NCI-H128 (cell line): ENCODE data around the gene LGI4.

Experiments used
- DNase-seq: peaks from one replicate; lab custom pipeline; 2025; ENCODE audit not compliant: unreplicated experiment; lab: John Stamatoyannopoulos, UW

Gene LGI4

DNA sequence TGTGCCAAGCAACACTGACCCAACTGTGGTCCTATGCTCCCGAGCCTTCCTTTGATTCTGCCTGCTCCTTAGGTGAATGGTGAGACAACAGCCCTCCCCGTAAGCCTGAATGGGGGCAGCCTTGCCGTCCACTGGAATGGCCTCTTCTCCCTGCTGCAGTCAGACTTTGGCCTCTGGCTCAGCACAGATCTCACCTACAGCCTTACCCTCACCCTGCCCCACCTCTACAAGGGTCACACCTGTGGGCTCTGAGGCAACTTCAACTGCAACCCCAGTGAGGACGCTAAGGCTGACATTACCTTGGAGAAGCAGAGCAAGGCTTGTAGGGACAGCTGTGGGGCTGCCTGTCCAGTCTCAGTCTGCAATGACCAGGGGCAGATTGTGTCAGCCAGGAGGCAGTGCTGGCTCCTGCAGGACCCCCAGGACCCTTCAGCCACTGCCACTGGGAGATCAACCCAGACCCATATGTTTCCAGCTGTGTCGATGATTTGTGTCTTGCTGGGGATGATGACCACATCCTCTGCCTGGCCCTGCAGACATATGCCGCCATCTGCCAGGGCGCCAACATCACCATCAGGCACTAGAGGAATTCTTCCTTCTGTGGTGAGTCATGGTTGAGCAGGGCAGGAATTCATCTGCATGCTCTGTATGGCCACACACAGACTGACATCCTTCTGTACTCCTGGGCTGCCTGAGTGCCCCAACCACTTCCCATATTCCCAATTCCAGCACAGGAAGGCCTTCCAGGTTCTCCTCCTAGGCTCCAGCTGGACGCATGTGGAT lies 46.5 kb downstream of the LGI4 start:
- no peak for DNase-seq

DNA sequence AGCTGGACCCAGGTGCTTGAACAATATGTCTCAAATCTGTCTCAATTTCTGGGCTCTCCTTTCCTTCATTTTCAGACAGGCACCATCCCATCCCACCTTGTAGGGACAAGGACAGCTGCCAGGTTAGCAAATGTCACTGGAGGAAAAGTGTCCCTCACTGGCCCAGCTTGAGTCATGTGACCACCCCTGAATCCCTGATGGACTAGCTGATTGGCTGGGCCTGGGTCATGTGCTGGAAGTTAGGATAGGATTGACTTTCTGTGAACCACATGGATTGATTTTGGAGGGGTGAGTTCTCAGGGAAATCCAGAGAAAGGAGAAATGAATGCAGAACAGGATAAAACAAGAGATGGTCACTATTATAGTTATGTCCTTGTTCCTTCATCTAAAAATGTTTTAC lies 47.5 kb downstream of the LGI4 start:
- DNase-seq = no peak

DNA sequence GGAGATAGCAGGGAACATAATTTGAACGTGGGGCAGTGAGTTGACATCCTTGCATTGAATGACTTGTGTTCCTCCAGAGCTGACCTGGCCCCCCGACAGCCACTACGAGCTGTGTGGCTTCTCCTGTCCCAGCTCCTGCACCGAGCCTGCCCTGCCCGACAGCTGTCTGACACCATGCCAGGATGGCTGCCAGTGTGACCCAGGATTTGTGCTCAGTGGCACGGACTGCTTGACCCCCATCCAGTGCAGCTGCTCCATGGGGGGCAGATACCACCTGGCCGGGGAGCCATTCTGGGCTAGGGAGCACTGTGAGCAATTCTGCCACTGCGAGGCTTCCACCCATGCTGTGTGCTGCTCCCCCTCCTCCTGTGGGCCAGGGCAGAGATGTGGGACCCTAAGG lies 48.4 kb downstream of the LGI4 start:
- no peak for DNase-seq

DNA sequence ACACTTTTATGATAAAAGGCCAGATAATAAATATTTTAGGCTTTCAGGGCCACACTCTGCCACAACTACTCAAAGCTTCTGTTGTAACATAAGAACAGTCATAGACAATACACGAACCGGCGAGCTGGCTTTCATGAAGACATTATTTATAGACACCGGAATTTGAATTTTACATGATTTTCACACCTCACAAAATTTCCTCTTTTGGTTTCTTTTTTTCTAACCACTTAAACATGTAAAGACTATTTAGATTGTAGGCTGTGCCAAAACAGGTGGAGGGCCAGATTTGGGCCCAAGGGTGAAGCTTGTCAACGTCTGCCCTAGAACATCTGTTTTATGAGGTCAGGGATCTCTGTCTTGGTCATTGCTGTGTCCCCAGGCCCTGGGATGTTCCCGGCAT lies 48.9 kb downstream of the LGI4 start:
- DNase-seq = no peak

DNA sequence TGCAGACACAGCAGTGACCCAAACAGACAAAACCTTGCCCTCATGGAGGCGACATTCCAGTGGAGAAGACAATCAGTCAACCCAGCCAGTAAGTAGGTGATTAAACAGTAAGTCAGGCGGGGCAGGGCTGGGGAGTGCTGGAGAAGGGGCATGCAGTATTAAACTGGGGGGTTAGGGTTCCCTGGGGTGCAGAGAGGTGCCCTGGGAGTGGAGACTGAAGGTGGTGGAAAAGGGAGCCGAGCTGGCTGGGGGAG lies 50.4 kb downstream of the LGI4 start:
- no peak for DNase-seq

DNA sequence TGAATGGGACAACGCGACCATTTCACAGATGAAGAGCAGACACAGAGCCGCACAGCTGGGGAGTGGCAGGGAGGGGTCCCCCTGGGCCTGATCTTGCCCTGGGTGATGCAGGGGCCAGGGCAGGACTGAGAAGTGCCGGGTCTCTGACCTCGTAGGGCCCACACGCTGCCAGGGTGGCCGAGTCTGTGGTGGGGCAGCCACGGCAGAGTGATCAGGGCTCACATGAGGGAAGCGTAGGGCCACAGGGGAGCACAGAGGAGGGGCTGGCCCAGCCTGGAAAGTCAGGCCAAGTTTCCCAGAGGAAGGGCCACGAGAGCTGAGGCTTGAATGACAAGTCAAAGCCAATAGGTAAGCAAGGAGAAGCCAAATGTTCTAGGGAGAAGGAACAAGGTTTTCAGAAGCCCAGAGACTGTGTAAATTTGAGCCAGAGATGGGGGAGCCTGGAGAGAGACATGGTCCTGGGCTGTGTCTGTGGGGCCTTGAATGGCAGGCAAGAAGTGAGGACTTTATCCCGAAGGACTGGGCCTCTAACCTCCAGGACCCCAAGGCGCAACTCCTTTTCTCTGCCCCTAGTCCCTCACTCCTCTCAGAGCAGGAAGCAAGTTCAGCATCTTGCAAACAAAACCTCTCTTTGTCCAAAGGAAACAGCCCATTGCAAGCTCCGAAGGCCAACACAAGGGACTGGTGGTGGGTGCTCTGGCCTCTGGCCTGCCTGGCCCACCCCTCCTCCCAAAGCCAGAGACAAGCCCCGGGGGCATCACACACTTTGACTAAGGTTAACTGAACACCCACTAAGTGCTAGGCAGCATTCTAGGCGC lies 51.0 kb downstream of the LGI4 start:
- DNase-seq = no peak

DNA sequence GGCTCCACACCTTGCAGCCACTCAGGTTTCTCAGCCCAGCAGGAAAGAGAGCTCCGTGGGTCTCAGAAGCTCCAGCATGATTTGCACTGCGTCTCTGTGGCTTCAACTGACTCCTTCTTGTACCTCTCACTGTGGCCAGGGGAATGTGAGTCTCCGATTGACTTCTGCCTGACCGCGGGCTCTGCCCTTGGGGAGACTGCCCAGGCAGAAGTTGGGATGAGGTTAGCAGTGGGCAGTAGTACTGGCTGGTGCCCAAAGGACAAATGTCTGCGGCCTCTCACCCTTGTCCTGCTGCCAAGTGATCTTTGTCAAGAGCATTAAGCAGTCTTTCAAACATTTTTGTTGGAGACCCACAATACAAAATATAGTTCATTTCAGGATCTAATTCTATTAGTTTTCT lies 53.7 kb downstream of the LGI4 start:
- no peak for DNase-seq

DNA sequence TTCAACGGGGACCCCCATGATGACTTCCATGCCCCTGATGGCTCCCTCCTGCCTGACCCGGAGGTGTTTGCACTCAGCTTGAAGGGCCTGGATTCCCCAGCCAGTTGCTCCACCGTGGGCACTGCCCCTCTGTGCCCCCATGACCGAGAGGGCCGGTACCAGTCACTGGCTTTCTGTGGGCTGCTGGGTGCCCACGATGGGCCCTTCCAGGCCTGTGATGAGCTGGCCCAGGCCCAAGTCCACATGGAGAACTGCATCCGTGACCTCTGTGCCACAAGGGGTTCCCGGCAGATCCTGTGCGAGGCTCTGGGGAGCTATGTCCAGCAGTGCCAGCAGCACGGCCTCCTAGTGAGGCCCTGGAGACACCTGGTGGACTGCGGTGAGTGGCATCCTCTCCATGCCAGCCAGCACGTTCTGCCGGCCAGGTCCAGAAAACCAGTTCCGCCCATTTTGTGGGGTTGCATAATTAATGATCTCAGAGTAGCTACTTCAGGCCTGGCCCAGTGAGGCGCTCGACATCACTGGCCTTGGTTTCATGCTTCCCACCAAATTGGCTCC lies 54.2 kb downstream of the LGI4 start:
- no peak for DNase-seq

DNA sequence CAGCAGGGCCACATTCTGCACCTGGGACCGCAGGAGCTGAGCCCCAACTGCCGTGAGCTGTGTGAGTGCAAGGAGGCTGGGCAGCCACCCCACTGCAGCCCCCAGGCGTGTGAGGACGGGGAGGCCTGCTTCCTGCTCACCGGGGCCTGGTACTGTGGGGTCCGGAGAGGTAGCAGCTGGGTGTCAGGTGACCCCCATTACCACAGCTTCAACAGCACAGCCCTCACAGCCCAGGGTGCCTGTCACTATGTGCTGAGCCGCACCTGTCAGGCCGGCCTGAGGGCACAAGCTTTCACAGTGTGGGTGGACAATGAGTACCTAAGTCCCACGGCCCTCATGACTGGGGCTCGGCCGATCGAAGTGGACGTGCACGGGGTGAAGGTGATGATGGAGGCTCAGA lies 55.0 kb downstream of the LGI4 start:
- no peak for DNase-seq

DNA sequence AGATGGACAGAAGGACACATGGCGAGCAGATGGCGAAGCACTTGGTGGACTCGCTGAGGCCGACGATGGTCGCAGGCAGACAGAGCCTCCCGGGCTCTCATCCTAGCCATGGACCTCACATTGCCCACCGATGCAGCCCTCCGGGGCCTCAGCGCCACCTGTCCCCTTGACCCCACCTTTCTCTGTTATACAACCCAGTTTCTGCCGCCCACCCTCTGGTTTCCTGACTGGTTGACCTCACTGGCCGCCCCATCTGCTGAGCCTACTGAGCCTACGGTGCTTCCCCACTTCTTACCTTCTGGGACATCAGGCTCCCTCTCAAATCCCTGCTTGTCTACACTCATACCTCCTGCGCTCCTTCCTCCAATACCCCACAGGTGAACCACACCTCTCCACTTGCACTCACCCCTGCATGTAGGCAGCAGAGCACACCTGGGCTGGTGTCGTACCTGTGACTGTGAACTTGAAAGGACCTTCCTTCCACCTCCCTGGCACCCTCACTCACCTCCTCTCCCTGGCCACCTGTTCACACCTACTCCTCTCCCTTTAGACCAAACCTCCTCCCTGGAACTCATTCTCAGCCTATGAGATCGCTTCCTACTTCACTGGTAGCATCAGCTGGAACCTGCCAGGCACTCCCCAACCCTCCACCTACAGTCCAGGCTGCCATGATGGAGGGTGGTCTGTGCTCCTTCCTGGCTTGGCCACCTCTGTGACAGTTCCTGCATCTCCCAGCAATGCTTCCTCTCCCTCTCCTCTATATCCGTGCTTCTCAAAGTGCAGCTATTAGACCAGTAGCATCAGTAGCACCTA lies 57.2 kb downstream of the LGI4 start:
- no peak for DNase-seq

DNA sequence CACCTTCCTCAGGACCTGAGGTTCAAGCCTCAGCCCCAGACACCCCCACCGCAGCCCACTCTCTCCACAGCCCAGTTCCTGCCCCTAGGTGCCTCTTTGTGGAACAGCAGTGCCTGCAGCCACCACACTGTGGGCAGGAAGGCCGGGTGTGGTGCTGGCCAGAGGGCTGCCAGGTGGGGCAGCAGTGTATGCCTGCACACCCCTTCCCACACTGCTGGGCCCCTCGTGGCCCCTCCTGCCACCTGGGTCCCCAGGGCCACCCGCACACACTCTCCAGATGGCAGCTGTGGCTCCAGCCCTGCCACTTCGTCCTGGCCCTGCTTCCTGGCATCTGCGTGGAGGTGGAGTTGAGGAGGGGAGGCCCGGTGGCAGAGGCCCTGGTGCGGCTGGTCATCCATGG lies 58.2 kb downstream of the LGI4 start:
- no peak for DNase-seq

DNA sequence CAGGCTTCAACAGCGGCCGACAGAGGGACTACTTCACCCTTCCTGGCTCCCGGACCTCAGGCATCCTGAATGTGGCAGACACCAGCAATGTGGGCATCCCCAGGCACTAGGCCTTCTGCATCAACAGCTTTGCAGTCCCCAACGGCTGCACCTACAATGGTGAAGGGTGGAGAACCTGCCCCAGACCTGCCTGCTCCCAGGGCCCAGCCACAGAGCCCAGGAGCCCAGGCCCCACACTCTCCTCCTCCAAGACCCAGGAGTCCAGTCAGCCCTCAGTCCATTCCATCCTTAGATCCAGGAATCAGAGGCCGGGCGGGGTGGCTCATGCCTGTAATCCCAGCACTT lies 58.9 kb downstream of the LGI4 start:
- no peak for DNase-seq

DNA sequence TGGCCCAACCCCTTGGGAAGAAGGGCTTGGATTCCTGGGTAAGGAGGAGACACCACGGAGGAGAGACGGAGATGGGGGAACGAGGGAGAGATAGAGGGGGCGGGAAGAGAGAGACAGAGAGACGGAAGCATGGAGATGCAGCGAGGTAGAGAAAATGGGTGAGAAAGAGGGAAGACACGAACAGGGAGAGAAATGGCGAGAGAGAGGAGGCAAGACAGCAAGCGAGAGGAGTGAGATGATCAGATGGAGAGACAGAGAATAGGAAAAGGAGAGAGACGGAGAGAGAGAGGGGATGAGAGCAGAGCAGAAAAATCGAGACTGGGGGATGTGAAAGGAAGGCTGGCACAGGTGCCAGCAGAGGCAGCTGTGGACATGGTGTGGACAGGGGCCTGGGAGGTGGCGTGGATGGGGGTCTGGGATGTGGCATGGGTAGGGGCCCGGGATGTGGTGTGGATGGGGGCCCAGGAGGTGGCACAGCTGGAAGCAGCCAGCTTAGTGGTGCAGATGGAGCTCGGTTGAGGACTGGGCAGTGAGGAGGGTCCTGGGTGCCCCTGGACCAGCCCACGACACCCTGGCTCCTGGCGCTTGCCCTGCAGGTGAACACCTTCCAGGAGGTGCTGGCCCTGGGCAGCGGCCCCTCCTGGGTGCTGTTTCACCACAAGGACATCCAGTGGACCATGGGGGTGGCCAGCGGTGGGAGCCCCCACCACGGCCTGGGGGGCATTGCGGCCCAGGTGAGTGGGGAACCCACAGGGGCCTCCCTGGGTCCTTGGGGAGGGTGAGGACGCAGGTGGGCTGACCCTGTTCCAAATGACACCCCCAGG lies 59.4 kb downstream of the LGI4 start:
- DNase-seq = no peak
